ENCODE results near the gene FTCD. TPM values are rescaled to one million over a fixed set of nuclear protein-coding genes. Genes with fewer than 3 reads are reported as not detected.

Gene FTCD
- total RNA-seq, 4 donors from 2014 or later, result not detected

DNA sequence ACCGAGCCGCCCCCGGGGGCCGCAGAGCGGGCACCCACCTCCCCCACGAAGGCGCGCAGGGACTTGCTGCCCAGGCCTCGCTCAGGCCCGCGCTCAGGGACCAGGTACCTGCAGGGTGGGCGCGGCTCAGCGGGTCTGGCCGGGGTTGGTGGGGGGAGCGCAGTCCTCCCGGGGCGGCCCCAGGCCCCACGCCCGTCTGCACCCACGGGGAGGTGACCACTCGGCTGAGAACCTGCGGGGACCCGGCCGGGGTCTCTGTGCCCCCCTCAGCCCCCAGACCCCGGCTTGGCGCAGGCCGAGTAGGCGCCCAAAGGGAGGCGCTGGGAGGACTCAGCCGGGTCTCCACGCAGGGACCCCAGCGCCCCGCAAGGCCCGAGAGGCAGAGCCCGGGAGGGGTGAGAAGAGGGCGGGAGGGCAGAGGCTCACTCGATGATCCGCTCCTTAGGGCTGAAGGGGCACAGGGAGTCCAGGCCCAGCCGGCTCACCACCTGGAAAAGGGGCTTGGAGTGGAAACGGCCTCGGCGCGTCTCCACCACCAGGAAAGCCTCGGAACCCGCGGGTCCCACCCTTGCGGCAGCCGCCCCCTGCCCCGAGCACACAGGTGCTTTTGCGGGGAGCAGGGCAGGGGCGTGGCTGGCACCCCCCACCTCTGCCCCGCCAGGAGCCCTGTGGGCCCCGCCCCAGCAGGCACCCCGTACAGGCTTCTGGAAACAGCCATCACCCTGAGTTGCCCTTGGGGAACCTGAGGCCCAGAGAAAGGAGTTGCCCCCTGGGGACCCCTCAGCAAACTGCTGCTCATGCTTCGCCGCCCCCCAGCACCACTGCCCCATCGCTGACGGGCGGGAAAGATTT lies 9.3 kb downstream of the FTCD start:
- H3K27me3 ChIP-seq, result no peaks in the 10 kb centered on the region
- peak in 1 of 2 donors; percentile 58 for DNase-seq (ENCODE audit: low spot score in 2 of 2)
- H3K4me1 ChIP-seq, result peaks cover 10% of the 10 kb centered on the region
- no peaks in the 10 kb centered on the region for H3K36me3 ChIP-seq
- 72% methylated on average over 15 of the region's 60 CpGs for WGBS
- no peak overlapping the region for H3K4me3 ChIP-seq
- H3K27ac ChIP-seq, result no peak overlapping the region
- TF ChIP-seq POLR2AphosphoS5 (IDR thresholded peaks at IDR 0.05), result no peak
- H3K9me3 ChIP-seq, result no peaks in the 10 kb centered on the region

DNA sequence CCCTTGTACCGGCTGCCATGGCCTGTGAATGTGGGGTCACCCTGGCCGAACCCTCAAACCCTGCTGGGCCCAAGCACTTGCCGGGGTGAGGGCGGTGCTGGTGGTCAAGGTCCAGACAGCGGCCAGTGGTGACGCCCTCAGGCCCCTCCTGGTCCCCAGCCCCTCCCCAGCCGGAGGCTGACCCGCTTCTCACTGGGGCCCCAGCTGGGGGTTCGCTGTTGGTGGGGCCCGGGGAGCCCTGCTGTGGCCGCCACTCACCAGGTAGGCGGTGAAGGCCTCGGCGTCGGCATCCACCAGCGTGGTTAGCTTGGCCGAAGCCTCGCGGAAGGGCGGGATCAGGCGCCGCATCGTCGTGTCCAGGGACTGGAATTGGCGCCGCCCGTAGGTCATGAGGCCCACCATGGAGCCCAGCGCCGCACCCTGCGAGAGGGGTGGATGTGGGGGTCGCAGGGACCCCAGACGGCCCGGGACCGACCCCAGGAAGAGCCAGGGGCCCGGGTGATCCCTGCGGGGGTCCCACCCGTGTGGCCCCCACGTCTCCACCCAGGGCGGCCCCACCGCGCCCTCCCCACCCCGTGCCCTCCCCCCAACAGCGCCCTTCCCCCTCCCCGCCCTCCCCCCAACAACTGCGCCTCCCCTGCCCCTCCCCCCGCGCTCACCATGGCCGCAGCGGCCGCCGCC lies 10.1 kb downstream of the FTCD start:
- no peak overlapping the region for H3K27ac ChIP-seq
- peak in 1 of 2 donors; percentile 60 for DNase-seq (ENCODE audit: low spot score in 2 of 2)
- H3K36me3 ChIP-seq, result no peaks in the 10 kb centered on the region
- no peaks in the 10 kb centered on the region for H3K27me3 ChIP-seq
- no peaks in the 10 kb centered on the region for H3K9me3 ChIP-seq
- WGBS, result 96% methylated on average over 30 of the region's 51 CpGs
- no peak for TF ChIP-seq POLR2AphosphoS5 (IDR thresholded peaks at IDR 0.05)
- no peak for TF ChIP-seq POLR2A (IDR thresholded peaks at IDR 0.05)
- TF ChIP-seq, protein P1, sequence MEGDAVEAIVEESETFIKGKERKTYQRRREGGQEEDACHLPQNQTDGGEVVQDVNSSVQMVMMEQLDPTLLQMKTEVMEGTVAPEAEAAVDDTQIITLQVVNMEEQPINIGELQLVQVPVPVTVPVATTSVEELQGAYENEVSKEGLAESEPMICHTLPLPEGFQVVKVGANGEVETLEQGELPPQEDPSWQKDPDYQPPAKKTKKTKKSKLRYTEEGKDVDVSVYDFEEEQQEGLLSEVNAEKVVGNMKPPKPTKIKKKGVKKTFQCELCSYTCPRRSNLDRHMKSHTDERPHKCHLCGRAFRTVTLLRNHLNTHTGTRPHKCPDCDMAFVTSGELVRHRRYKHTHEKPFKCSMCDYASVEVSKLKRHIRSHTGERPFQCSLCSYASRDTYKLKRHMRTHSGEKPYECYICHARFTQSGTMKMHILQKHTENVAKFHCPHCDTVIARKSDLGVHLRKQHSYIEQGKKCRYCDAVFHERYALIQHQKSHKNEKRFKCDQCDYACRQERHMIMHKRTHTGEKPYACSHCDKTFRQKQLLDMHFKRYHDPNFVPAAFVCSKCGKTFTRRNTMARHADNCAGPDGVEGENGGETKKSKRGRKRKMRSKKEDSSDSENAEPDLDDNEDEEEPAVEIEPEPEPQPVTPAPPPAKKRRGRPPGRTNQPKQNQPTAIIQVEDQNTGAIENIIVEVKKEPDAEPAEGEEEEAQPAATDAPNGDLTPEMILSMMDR (IDR thresholded peaks at IDR 0.05), result no peak
- H3K4me3 ChIP-seq, result no peak overlapping the region
- peaks cover 10% of the 10 kb centered on the region for H3K4me1 ChIP-seq

DNA sequence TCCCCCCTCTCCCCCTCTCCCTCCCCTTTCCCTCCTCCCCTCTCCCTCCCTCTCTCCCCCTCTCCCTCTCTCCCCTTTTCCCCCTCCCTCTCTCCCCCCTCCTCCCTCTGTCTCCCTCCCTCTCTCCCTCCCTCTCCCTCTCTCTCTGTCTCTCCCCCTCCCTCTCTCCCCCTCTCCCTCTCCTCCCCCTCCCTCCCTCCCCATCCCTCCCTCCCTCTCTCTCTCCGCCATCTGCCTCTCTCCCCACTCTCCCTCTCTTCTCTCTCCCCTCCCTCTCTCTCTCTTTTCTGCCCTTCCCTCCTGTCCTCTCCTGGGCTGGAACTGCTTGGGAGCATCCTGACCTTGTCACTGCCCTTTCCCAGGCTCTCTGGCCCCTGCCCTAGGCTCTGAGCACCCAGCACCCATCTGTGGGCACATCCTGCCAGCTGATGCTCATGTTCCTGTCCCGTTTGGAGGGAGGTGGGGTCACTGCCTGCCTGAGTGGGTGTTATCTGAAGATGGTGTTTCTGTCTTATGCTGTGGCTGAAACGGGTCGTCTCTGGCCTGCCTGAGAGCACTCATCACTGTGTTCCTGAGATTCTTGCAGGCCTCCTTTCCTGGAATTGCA lies 10.8 kb downstream of the FTCD start:
- TF ChIP-seq POLR2AphosphoS5 (IDR thresholded peaks at IDR 0.05) (no peak), POLR2A (IDR thresholded peaks at IDR 0.05) (no peak), EP300 (IDR thresholded peaks at IDR 0.05) (no peak)
- TF ChIP-seq, protein P1 (IDR thresholded peaks at IDR 0.05), result no peak
- Histone ChIP-seq H3K27me3 (no peaks in the 10 kb centered on the region), H3K27ac (no peak overlapping the region), H3K4me3 (no peak overlapping the region), H3K36me3 (no peaks in the 10 kb centered on the region), H3K4me1 (peaks cover 10% of the 10 kb centered on the region), H3K9me3 (no peaks in the 10 kb centered on the region)
- 64% methylated on average over 2 of the region's 4 CpGs for WGBS
- peak in 1 of 2 donors; percentile 46 for DNase-seq (ENCODE audit: low spot score in 2 of 2)

DNA sequence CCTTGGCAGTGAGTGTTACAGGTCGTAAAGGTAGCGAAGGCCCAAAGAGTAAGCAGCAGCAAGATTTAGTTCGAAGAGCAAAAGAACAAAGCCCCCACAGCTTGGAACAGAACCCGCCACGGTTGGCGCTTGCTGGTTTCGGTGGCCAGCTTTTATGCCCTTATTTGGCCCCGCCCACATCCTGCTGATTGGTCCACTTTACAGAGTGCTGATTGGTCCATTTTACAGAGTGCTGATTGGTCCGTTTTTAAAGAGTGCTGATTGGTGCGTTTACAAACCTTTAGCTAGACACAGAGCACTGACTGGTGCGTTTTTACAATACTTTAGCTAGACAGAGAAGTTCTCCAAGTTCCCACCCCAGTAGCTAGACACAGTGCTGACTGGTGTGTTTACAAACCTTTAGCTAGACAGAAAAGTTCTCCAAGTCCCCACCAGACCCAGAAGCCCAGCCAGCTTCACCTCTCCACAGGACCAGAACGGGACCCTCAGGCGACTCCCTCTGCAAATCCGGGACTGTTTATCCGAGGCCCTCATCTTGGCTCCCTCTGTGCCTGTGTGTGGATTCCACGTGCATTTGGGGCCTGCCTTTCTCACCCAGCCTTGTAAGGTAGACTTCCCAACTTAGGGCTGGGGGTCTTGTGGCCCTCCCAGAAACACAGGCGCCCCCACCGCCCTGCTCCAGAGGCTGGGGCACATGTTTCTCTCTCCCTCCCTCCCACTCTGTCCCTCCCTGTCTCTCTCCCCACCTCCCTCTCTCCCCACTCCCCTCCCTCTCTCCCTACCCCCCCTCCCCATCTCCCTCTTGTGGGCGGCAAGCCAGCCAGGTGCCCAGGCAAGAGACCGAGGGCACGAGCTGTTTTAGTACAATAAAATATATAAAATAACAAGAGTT lies 12.6 kb downstream of the FTCD start:
- peaks cover 3% of the 10 kb centered on the region for H3K27me3 ChIP-seq
- H3K4me1 ChIP-seq, result peaks cover 10% of the 10 kb centered on the region
- no peak overlapping the region for H3K4me3 ChIP-seq
- H3K9me3 ChIP-seq, result no peaks in the 10 kb centered on the region
- H3K36me3 ChIP-seq, result no peaks in the 10 kb centered on the region
- peak in 1 of 2 donors; percentile 52 for DNase-seq (ENCODE audit: low spot score in 2 of 2)
- no peak overlapping the region for H3K27ac ChIP-seq
- TF ChIP-seq, protein P1 (IDR thresholded peaks at IDR 0.05), result no peak
- no peak for TF ChIP-seq POLR2A (IDR thresholded peaks at IDR 0.05)
- no peak for TF ChIP-seq EP300 (IDR thresholded peaks at IDR 0.05)
- no peak for TF ChIP-seq POLR2AphosphoS5 (IDR thresholded peaks at IDR 0.05)
- 82% methylated on average over 21 of the region's 21 CpGs for WGBS

Measured in suprapubic skin (tissue), 4 donors.